ENCODE results near the gene HNRNPH3.

Gene HNRNPH3

DNA sequence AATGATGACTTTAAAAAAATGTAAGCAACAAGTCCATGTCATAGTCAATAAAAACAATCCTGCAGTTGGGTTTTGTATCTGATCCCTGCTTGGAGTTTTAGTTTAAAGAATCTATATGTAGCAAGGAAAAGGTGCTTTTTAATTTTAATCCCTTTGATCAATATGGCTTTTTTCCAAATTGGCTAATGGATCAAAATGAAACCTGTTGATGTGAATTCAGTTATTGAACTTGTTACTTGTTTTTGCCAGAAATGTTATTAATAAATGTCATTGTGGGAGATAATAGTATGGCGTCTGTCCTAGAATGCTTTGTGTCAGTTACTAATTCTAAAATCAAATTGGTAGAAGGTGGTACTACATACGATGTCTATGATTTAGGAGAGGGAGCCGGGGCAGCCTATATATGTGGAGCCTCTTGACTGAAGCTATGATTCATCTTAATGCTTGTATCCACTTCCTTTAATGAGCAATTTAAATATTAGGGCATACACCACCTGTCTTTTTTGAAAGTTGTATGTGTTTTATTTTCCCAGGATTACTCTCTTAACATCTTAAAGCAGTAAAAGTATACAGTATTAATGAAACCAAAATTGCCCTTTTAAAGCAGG lies 11.1 kb downstream of the HNRNPH3 start:
- no peaks in the 10 kb centered on the region for H3K9me3 ChIP-seq (ENCODE audit: low read length)
- H3K27me3 ChIP-seq (ENCODE audit: insufficient read depth, low read length), result no peaks in the 10 kb centered on the region
- H4K20me1 ChIP-seq (ENCODE audit: insufficient read depth, low read length), result 0 out of 2 replicates have a peak, but pooled peaks cover 4% of the 10 kb centered on the region
- H3K79me2 ChIP-seq (ENCODE audit: insufficient read depth, low read length), result peaks cover 21% of the 10 kb centered on the region
- no peak overlapping the region for H3K9ac ChIP-seq (ENCODE audit: low read length)
- peaks cover 24% of the 10 kb centered on the region for H3F3A ChIP-seq (ENCODE audit: insufficient read depth, low read length)
- H3K4me3 ChIP-seq (ENCODE audit: low read depth, low read length, poor library complexity, severe bottlenecking), result no peak overlapping the region
- H2AFZ ChIP-seq (ENCODE audit: low read length), result no peak overlapping the region
- H3K4me2 ChIP-seq (ENCODE audit: low read length), result no peak overlapping the region
- no peaks in the 10 kb centered on the region for H3K9me2 ChIP-seq (ENCODE audit: low read depth, low read length)
- peaks cover 84% of the 10 kb centered on the region for H3K36me3 ChIP-seq (ENCODE audit: insufficient read depth, low read length)
- H3K4me1 ChIP-seq (ENCODE audit: insufficient read depth, low read length, severe bottlenecking), result no peaks in the 10 kb centered on the region
- TF ChIP-seq EZH2 (IDR thresholded peaks at IDR 0.05; ENCODE audit: borderline replicate concordance, low read length), result no peak
- TF ChIP-seq, protein P1, sequence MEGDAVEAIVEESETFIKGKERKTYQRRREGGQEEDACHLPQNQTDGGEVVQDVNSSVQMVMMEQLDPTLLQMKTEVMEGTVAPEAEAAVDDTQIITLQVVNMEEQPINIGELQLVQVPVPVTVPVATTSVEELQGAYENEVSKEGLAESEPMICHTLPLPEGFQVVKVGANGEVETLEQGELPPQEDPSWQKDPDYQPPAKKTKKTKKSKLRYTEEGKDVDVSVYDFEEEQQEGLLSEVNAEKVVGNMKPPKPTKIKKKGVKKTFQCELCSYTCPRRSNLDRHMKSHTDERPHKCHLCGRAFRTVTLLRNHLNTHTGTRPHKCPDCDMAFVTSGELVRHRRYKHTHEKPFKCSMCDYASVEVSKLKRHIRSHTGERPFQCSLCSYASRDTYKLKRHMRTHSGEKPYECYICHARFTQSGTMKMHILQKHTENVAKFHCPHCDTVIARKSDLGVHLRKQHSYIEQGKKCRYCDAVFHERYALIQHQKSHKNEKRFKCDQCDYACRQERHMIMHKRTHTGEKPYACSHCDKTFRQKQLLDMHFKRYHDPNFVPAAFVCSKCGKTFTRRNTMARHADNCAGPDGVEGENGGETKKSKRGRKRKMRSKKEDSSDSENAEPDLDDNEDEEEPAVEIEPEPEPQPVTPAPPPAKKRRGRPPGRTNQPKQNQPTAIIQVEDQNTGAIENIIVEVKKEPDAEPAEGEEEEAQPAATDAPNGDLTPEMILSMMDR (IDR thresholded peaks at IDR 0.05; ENCODE audit: low read length), result no peak
- H3K27ac ChIP-seq (ENCODE audit: low read depth, low read length, poor library complexity, severe bottlenecking), result no peak overlapping the region

DNA sequence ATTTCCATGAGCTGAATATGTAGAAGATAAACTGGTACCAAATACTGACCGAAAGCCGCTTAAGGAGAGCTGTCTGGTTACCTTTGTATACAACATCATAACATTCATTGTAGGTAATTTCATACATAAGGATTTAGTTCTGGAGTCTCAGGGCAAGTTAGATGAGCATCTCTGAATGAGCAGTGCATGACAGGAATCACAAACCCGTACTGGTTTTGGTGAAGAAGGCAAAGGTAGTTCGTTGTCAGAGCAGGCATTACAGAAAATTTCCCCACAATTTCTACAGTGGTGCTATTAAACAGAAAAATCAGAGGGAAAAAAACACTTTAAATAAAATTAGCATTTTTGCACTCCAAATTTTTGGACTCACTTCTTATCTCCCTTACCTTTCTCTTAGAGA lies 13.8 kb downstream of the HNRNPH3 start:
- Histone ChIP-seq H2AFZ (ENCODE audit: low read length) (no peak overlapping the region), H3K27me3 (ENCODE audit: insufficient read depth, low read length) (no peaks in the 10 kb centered on the region), H3K9ac (ENCODE audit: low read length) (no peak overlapping the region), H3K4me2 (ENCODE audit: low read length) (no peak overlapping the region), H3K4me1 (ENCODE audit: insufficient read depth, low read length, severe bottlenecking) (peaks cover 4% of the 10 kb centered on the region), H3K27ac (ENCODE audit: low read depth, low read length, poor library complexity, severe bottlenecking) (no peak overlapping the region), H3F3A (ENCODE audit: insufficient read depth, low read length) (peaks cover 24% of the 10 kb centered on the region), H4K20me1 (ENCODE audit: insufficient read depth, low read length) (no peaks in the 10 kb centered on the region), H3K9me2 (ENCODE audit: low read depth, low read length) (no peaks in the 10 kb centered on the region), H3K36me3 (ENCODE audit: insufficient read depth, low read length) (peaks cover 58% of the 10 kb centered on the region), H3K79me2 (ENCODE audit: insufficient read depth, low read length) (0 out of 2 replicates have a peak, but pooled peaks cover 7% of the 10 kb centered on the region), H3K4me3 (ENCODE audit: low read depth, low read length, poor library complexity, severe bottlenecking) (no peak overlapping the region), H3K9me3 (ENCODE audit: low read length) (no peaks in the 10 kb centered on the region)
- TF ChIP-seq, protein P1 (IDR thresholded peaks at IDR 0.05; ENCODE audit: low read length), result no peak
- no peak for TF ChIP-seq EZH2 (IDR thresholded peaks at IDR 0.05; ENCODE audit: borderline replicate concordance, low read length)

DNA sequence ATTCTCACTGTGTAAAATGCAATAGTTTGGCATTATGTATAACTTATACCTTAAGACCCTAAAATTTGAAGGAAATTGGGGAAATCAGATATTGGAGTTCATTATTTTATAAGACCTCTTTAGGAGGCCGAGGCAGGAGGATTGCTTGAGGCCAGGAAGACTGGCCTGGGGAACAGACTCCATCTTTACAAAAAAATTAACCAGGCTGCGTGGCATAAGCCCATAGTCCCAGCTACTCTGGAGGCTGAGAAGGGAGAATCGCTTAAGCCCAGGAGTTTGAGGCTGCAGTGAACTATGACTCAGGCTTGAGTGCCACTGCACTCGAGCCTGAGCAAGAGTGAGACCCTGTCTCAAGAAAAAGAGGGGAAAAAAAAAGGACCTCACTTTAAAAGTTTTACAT lies 14.9 kb downstream of the HNRNPH3 start:
- Histone ChIP-seq H3F3A (ENCODE audit: insufficient read depth, low read length) (peaks cover 24% of the 10 kb centered on the region), H3K4me3 (ENCODE audit: low read depth, low read length, poor library complexity, severe bottlenecking) (no peak overlapping the region), H3K4me2 (ENCODE audit: low read length) (no peak overlapping the region), H2AFZ (ENCODE audit: low read length) (no peak overlapping the region), H3K27ac (ENCODE audit: low read depth, low read length, poor library complexity, severe bottlenecking) (no peak overlapping the region), H3K9me3 (ENCODE audit: low read length) (no peaks in the 10 kb centered on the region), H3K27me3 (ENCODE audit: insufficient read depth, low read length) (no peaks in the 10 kb centered on the region), H3K36me3 (ENCODE audit: insufficient read depth, low read length) (peaks cover 47% of the 10 kb centered on the region), H3K9me2 (ENCODE audit: low read depth, low read length) (no peaks in the 10 kb centered on the region), H3K9ac (ENCODE audit: low read length) (no peak overlapping the region), H3K79me2 (ENCODE audit: insufficient read depth, low read length) (no peaks in the 10 kb centered on the region), H3K4me1 (ENCODE audit: insufficient read depth, low read length, severe bottlenecking) (peaks cover 4% of the 10 kb centered on the region), H4K20me1 (ENCODE audit: insufficient read depth, low read length) (no peaks in the 10 kb centered on the region)
- TF ChIP-seq, protein P1 (IDR thresholded peaks at IDR 0.05; ENCODE audit: low read length), result no peak
- TF ChIP-seq EZH2 (IDR thresholded peaks at IDR 0.05; ENCODE audit: borderline replicate concordance, low read length), result no peak
